Lower leg skin (tissue), 4 donors: ENCODE data around the gene PHLPP2. TPM values are rescaled to one million over a fixed set of nuclear protein-coding genes. Genes with fewer than 3 reads are reported as not detected.

Source experiments
- DNase-seq, 2 donors: peaks; one replicate each; pipeline ENCODE4 v3.0.0-alpha.2; 2019; ENCODE audit warnings: low spot score in 2 of 2
- H3K4me3 ChIP-seq: fragments of 200-600 bp; sonication (generic); 2 replicates; pipeline ENCODE4 v1.5.1; 2017; ENCODE audit warnings: mild to moderate bottlenecking, low read depth; ENCODE audit not compliant: poor library complexity, severe bottlenecking
- POLR2A ChIP-seq, 2 donors: fragments of 450-650 bp; IDR thresholded peaks; one replicate each; pipeline ENCODE4 v1.6.1; 2016 to 2017; ENCODE audit warnings: antibody characterized with exemption in 2 of 2, mild to moderate bottlenecking in 1 of 2, moderate library complexity in 1 of 2
- WGBS, 2 donors: methylation state at CpG; one replicate each; pipeline ENCODE4 v1.1.5; 2018; 5-methylcytosine and 5-hydroxymethylcytosine counted together
- intact Hi-C: fragments of 100-400 bp; cut with DNase I; formaldehyde crosslinking; loops from one replicate; pipeline ENCODE4 v1.15.0; 2023; ENCODE audit warnings: low total_unique reads
- total RNA-seq, 4 donors: library from RNA; depleted of rRNA; stranded (reverse); fragments of >200 nt; gene quantifications; one replicate each; pipeline ENCODE4 v1.1.0, GENCODE V29; 2016
- TF ChIP-seq, protein P1 (sequence below), 3 donors: fragments of 450-650 bp; IDR thresholded peaks; one replicate each; pipeline ENCODE4 v1.5.1; 2016; ENCODE audit warnings: antibody characterized with exemption in 3 of 3, mild to moderate bottlenecking in 3 of 3, moderate library complexity in 2 of 3

PHLPP2 gene
- total RNA-seq, 4 donors from 2014 or later = 2.0 to 4.9 (median 4.1) TPM

DNA sequence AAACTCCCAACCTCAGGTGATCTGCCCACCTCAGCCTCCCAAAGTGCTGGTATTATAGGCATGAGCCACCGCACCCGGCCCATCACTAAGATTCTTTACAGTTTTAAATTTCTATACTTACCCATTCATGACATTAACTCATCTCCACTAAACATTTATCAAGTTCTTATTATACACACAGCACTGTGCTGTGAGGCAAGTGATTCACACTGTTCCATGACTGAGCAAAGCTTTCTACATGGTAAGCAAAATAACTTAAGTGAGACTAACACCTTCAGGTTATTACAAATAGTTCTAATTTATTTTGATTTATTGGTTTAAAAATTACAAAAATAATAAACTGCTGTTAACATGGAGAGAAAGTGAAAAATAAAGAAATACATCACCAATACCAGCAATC is 65.0 kb downstream of the PHLPP2 start:
- WGBS, 2 donors = 96 to 98% methylated on average over 2 of the region's 2 CpGs
- no peak overlapping the region for H3K4me3 ChIP-seq
- no peak for DNase-seq
- TF ChIP-seq, protein P1, sequence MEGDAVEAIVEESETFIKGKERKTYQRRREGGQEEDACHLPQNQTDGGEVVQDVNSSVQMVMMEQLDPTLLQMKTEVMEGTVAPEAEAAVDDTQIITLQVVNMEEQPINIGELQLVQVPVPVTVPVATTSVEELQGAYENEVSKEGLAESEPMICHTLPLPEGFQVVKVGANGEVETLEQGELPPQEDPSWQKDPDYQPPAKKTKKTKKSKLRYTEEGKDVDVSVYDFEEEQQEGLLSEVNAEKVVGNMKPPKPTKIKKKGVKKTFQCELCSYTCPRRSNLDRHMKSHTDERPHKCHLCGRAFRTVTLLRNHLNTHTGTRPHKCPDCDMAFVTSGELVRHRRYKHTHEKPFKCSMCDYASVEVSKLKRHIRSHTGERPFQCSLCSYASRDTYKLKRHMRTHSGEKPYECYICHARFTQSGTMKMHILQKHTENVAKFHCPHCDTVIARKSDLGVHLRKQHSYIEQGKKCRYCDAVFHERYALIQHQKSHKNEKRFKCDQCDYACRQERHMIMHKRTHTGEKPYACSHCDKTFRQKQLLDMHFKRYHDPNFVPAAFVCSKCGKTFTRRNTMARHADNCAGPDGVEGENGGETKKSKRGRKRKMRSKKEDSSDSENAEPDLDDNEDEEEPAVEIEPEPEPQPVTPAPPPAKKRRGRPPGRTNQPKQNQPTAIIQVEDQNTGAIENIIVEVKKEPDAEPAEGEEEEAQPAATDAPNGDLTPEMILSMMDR (IDR thresholded peaks at IDR 0.05) = no peak
- intact Hi-C loops = no loop called here

DNA sequence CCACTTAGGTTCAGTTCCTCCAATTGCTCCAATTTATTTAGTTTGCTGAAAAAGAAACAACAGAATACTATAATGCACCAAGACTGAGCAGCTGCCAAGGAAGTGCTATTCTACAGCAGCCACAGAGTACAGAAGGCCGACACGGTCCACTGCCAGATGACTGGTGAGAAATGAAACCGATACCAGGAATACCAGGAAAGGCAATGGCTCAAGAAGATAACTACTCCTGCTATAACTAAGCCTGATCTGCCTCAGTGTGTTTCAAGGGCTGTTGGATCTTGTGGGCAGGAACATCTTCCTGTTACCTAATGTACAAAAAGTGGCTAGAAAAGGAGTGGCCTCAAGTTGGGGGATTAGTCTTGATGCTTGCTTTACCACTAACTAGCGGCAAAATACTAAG is 65.7 kb downstream of the PHLPP2 start:
- intact Hi-C loops = no loop called here
- DNase-seq = no peak
- H3K4me3 ChIP-seq = no peak overlapping the region
- WGBS, 2 donors = 92 to 93% methylated on average over 4 of the region's 4 CpGs
- TF ChIP-seq POLR2A (IDR thresholded peaks at IDR 0.05) = no peak
- TF ChIP-seq, protein P1 (IDR thresholded peaks at IDR 0.05) = no peak

DNA sequence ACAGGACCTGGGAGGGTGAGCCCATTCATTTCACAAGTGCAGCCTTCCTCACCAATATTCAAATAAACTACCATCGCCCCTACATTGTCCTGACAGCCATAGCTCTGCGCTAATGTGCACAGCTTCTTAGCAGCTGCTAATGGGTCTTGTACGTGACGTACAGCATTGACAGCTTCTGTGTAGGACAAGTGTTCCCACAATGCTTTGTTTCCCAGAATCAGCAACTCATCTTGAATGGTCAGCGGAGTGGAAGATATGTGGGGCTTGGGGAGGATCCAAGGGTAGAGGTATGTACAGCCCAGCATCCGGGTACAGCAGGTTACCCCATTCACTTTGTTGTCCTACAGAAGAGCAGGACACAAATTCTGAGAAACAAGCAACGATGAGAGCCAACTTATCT is 74.8 kb downstream of the PHLPP2 start:
- intact Hi-C loops = no loop called here
- TF ChIP-seq, protein P1 (IDR thresholded peaks at IDR 0.05) = no peak
- TF ChIP-seq POLR2A (IDR thresholded peaks at IDR 0.05) = no peak

DNA sequence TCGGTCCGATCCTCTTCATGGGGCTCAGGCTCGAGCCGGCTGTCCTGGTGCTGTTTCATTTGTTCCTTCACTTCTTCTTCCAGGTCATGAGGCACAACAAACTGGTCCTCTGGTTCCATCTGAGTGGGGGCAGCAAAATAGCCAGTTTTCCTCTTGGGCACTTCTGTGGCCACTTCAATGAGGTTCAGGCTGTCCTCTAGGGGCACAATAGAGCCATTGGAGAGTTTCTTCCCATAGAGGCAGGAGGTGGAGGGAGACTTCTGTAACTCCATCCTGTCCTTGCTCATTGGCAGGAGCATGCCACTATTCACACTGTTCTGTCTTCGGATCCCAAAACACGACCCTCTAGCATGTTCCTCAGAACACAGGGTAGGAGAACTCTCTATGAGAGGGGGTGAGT is 75.6 kb downstream of the PHLPP2 start:
- no peak overlapping the region for H3K4me3 ChIP-seq
- DNase-seq = no peak
- 90 to 97% methylated on average over 6 of the region's 6 CpGs for WGBS, 2 donors
- intact Hi-C loops = no loop called here
- no peak for TF ChIP-seq POLR2A (IDR thresholded peaks at IDR 0.05)
- TF ChIP-seq, protein P1 (IDR thresholded peaks at IDR 0.05) = no peak

More for the DNA sequence above, 74.8 kb downstream of the PHLPP2 start:
- WGBS, 2 donors = 89 to 96% methylated on average over 7 of the region's 7 CpGs
- DNase-seq = no peak
- no peak overlapping the region for H3K4me3 ChIP-seq

DNA sequence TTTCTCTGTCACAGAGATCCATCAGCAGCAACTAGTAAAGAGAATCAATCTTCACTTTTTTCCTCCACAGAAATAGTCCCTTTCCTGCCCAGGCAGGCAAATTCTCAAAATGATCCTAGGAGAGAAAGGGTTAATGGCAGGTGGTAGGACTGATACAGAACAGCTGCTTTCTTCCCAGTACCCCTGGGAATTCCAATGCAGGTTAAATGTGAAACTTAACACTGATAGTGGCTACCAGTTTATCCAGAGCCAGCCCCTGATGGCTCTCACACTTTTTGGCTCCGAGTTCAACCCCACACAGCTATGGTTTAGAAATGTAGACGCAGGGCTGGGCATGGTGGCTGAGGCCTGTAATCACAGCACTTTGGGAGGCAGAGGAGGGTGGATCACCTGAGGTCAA is 76.3 kb downstream of the PHLPP2 start:
- DNase-seq = no peak
- intact Hi-C loops = no loop called here
- no peak for TF ChIP-seq POLR2A (IDR thresholded peaks at IDR 0.05)
- TF ChIP-seq, protein P1 (IDR thresholded peaks at IDR 0.05) = no peak
- H3K4me3 ChIP-seq = no peak overlapping the region
- WGBS, 2 donors = 92 to 93% methylated on average over 2 of the region's 2 CpGs

DNA sequence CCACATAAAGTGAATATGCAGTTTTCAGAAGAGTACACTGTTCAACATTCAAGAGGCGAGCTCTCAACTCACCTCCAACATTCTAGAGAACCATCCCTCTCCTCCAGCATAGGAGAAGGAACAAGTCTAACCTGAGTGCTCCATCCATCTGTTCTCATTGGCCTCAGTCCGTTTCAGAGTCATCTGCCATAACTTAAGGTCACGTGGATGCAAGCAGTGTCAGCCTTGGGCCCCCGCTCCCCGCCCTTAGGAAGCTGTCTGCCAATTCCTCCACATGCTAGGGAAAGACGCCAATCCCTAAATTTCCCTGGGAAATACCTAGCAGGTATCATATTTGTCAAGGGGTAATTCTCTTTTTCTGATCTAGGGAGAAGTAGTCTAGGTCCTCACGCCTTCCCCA is 77.1 kb downstream of the PHLPP2 start:
- no peak for TF ChIP-seq POLR2A (IDR thresholded peaks at IDR 0.05)
- TF ChIP-seq, protein P1 (IDR thresholded peaks at IDR 0.05) = no peak
- DNase-seq = no peak
- H3K4me3 ChIP-seq = no peak overlapping the region
- 74 to 83% methylated on average over 7 of the region's 7 CpGs for WGBS, 2 donors
- intact Hi-C loops = no loop called here
